Astrocyte of the cerebellum (primary cell): ENCODE results near the gene R3HDM2.

Experiments
- DNase-seq: peaks from one replicate; pipeline ENCODE4 v3.0.0-alpha.2; 2011; ENCODE audit warnings: low read depth
- H3K4me3 ChIP-seq: 2 replicates; pipeline ENCODE4 v1.5.1; 2011; ENCODE audit warnings: mild to moderate bottlenecking, low read depth, low read length, moderate library complexity
- in situ Hi-C: cut with HindIII; loops from 2 replicates; pipeline ENCODE4 v1.10.0; 2017; ENCODE audit warnings: low sequenced_read_pairs
- TF ChIP-seq, protein P1 (sequence below): IDR thresholded peaks from 2 replicates; pipeline ENCODE4 v1.5.1; 2012; ENCODE audit warnings: low read length, low read depth, moderate library complexity, mild to moderate bottlenecking; ENCODE audit errors: missing control alignments

Gene R3HDM2

DNA sequence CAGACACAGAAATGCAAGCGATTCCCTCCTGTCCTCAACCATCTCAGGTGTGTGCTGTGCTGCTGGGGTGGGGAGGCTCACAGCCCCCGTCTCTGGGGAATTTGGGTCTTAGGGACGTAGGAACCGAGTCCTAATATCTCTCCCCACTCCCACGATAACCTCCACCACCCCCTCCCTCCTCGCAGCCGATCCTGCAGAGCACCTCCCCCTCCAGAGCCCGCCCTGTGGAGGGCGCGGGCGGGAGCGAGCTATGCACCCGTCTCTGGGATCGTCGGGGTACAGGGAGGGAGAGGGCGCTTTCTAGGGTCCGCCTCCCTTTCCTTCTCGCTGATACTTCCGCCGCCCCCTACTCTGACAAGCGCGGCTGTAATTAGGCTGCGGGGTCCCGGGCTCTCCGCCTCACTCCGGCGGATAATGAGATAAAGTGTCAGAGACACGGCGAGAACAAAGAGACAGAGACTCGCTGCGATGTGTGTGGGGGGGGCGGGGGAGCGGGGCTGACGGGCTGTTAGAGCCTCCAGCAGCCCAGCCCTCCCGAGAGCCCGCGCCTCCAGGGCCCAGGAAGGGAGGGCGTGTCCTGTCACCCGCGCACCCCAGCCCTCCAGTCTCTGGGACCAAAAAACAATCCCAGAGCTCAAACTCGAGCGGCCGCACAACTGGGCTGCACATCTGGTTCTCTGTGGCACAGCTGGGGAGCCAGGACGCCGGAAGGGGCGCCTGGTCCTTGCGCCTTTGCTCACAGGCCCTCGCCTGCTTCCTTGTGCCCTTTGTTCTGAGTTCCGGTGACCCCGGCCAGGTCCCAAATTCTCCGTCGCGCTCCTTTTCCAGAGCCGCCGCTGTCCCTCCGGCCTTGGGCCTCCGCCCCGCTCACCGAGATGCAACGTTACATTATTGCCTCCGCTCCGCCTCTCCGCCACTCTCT lies 192.7 kb downstream of the R3HDM2 start:
- H3K4me3 ChIP-seq, result peak overlapping the region; percentile 21
- no peak for DNase-seq
- TF ChIP-seq, protein P1, sequence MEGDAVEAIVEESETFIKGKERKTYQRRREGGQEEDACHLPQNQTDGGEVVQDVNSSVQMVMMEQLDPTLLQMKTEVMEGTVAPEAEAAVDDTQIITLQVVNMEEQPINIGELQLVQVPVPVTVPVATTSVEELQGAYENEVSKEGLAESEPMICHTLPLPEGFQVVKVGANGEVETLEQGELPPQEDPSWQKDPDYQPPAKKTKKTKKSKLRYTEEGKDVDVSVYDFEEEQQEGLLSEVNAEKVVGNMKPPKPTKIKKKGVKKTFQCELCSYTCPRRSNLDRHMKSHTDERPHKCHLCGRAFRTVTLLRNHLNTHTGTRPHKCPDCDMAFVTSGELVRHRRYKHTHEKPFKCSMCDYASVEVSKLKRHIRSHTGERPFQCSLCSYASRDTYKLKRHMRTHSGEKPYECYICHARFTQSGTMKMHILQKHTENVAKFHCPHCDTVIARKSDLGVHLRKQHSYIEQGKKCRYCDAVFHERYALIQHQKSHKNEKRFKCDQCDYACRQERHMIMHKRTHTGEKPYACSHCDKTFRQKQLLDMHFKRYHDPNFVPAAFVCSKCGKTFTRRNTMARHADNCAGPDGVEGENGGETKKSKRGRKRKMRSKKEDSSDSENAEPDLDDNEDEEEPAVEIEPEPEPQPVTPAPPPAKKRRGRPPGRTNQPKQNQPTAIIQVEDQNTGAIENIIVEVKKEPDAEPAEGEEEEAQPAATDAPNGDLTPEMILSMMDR, result no peak
- in situ Hi-C loops, result loop anchor here (10.0 kb wide), 1 partner anchor 53 kb away; no protein-coding TSS in a partner anchor

DNA sequence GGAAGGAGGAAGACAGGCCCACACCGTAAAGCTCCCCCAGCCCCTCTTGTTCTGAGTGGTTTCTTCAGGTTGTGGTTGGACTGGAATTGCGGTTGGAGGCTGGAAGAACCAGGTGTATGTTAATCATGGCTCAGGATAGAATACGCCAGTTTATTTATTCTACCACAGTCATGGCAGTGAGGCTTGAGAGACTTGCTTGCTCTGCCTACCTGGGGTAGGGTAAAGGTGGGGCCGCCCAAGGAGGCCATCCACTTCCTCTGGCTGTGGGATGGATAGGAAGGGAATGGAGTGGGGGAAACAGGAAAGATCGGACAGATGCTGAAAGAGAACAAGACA lies 193.3 kb downstream of the R3HDM2 start:
- in situ Hi-C loops, result loop anchor here (10.0 kb wide), 1 partner anchor 53 kb away; no protein-coding TSS in a partner anchor
- no peak for DNase-seq
- TF ChIP-seq, protein P1, result no peak
- H3K4me3 ChIP-seq, result no peak overlapping the region

DNA sequence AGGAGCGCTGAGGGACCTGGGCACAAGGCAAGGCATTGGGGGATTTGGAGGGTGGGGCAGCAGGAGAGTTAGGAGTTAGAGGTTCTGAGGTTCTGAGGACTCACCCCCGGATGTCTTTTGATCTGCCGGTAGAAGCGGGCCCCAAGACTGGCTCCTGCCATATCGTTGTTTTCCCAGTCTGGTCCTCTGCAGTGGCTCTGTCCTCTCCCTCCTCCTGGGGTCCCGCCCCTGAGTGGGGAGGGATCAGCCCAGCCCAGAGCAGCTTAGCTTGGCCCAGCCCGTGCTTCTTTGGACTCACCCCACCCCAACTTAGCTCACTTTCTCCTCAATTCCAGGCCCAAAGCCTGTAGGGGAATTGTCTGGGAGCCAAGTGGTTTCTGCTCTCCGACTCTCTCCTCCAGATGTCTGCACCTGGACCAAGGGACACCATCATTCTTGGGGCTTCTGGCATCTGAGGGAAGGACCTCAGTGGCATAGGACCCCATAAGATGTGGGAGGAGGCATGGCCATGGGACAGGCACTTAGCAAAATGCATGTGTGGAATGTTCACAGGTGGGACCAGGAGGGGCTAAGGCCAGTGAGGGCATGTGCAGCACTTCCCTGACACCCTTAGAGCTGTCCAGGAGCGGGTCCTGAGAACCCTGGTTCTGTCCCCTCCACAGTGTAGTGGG lies 193.8 kb downstream of the R3HDM2 start:
- no peak for DNase-seq
- in situ Hi-C loops, result loop anchor here (10.0 kb wide), 1 partner anchor 52 kb away; no protein-coding TSS in a partner anchor
- TF ChIP-seq, protein P1, result no peak
- H3K4me3 ChIP-seq, result no peak overlapping the region

DNA sequence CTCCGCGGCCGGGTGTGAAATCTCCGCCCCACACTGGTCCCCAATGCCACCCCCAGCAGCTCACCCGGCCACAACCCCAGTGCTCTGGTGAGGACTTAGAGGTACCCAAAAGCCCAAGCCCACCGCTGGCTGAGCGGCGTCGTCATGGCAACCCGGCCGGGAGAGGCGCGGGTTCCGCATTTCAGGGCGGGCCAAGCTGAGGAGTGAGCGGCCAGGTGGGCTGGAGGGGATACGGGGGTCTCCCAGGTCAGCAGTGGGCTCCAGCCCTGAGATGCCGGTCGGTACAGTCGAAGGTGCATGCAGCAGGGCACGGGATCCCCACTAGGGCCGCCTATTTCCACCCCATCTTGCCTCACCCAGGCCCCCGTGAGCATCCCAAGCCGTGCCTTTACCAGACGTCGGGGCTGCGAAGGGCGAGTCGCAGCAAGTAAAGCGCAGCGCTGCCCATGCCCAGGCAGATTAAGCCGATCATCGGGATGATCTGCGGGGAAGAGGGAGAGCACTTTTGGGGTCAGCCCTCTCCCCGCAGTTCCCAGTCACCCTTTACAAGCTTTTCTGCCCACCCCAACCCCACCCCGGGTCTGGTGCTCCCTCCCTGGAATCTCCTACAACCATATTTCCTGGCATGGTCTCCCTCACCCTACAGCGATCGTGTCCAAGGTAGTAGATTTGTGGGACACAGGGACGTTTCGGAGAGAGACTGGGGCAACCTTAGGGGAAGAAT lies 194.5 kb downstream of the R3HDM2 start:
- no peak overlapping the region for H3K4me3 ChIP-seq
- in situ Hi-C loops, result loop anchor here (10.0 kb wide), 1 partner anchor 52 kb away; no protein-coding TSS in a partner anchor
- DNase-seq, result no peak
- TF ChIP-seq, protein P1, result no peak

DNA sequence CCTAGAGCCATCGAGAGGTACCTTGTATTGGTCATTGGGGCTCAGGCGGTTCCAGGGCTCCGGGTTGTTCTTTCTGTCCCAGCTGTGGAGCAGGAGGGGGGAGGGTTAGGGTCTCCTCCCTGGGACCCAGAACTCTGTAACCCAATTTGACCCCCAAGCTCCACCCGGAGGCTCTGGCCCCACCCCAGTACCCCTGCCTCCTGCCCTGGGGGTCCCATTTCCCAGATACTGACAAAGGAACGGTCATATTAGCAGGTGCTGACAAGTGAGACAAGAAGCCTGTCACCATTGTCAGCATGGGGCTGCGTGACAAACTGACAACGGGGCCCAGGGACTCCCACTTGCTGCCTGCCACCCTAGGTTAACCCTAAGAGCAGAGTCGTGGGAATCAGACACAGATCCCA lies 195.1 kb downstream of the R3HDM2 start:
- TF ChIP-seq, protein P1, result no peak
- in situ Hi-C loops, result loop anchor here (10.0 kb wide), 1 partner anchor 51 kb away; no protein-coding TSS in a partner anchor
- H3K4me3 ChIP-seq, result no peak overlapping the region

More for the DNA sequence above, 195.1 kb downstream of the R3HDM2 start:
- DNase-seq, result no peak
